Measurements from ENCODE around the gene VWA5A.
A peak's percentile ranks its signal among the peaks of the same experiment; 100 is the strongest.

Gene VWA5A

DNA sequence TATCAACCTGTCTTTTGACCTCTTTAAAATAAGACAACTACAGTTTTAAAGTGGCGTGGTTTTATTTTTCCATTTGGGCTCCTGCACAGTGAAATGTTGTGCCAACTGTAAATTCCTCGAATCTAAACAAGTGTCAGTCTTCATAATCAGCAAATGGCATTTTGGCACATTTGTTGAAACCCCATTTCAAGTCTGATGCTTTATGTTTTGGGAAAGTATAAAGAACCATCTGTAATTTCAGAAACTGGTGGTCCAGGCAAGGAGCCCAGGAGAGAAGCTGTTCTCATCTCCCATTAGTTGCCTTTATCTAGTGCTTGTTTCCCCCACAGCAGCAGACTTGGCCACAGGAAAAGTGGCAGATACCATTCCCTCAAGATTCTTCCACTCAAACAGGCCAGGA, 32.7 kb downstream of the VWA5A start:
- H3K27ac Mint-ChIP-seq: no peak overlapping the region
- H3K4me1 Mint-ChIP-seq: no peaks in the 10 kb centered on the region
- no peak overlapping the region for H3K4me3 Mint-ChIP-seq
- peaks cover 9% of the 10 kb centered on the region for H3K36me3 Mint-ChIP-seq (ENCODE audit: low read depth)
- H3K9me3 Mint-ChIP-seq: peaks cover 9% of the 10 kb centered on the region
- H3K27me3 Mint-ChIP-seq (ENCODE audit: low read depth): no peaks in the 10 kb centered on the region
- TF ChIP-seq, protein P1, sequence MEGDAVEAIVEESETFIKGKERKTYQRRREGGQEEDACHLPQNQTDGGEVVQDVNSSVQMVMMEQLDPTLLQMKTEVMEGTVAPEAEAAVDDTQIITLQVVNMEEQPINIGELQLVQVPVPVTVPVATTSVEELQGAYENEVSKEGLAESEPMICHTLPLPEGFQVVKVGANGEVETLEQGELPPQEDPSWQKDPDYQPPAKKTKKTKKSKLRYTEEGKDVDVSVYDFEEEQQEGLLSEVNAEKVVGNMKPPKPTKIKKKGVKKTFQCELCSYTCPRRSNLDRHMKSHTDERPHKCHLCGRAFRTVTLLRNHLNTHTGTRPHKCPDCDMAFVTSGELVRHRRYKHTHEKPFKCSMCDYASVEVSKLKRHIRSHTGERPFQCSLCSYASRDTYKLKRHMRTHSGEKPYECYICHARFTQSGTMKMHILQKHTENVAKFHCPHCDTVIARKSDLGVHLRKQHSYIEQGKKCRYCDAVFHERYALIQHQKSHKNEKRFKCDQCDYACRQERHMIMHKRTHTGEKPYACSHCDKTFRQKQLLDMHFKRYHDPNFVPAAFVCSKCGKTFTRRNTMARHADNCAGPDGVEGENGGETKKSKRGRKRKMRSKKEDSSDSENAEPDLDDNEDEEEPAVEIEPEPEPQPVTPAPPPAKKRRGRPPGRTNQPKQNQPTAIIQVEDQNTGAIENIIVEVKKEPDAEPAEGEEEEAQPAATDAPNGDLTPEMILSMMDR (IDR thresholded peaks at IDR 0.05; ENCODE audit: unreplicated experiment in 3 of 3): no peak

DNA sequence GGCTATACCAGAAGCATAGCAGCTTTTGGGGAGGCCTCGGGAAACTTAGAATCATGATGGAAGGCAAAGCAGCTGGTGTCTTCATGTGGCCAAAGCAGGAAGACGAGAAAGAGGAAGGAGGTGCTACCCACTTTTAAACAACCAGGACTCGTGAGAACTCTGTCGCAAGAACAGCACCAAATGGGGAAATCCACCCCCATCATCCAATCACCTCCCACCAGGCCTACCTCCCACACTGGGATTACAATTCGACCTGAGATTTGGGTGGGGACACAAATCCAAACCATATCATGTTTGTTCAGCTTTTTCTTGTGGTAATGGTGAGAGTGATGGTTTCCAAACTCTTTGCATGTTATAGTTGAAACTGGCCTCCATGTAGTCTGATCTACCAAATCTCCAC, 35.4 kb downstream of the VWA5A start:
- Mint-ChIP-seq H3K36me3 (ENCODE audit: low read depth) (no peaks in the 10 kb centered on the region), H3K27ac (no peak overlapping the region), H3K4me3 (no peak overlapping the region), H3K27me3 (ENCODE audit: low read depth) (no peaks in the 10 kb centered on the region), H3K9me3 (peaks cover 10% of the 10 kb centered on the region), H3K4me1 (peaks cover 7% of the 10 kb centered on the region)
- TF ChIP-seq, protein P1 (IDR thresholded peaks at IDR 0.05; ENCODE audit: unreplicated experiment in 3 of 3): no peak

DNA sequence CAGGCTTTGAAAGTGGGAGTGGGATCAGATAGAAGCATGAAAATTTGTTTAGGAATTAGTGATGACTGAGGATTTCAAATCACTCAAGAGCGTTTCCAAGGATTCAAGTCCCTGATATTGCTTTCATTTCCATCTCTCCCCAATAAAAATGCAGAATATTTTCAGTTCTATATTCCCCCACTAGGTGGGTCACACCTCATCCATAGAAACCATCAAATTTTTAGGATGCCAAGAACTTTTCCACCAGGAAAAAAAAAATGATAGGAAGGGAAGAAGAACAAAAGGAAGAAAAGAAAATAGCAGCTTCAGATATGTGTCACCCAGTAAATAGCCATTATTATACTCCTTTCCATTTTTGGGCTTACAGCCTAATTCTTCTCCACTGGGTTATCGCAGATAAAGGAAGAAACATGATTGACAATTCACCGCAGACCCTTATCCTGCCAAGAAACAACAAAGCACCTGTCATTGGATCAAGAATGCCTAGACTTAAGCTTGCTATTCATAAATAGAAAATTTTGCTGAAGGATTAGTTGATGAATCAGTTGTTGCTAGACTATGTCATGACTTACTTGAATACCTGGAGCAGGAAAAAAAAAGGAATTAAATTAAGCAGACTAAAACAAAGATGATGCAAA, 37.6 kb downstream of the VWA5A start:
- peaks cover 7% of the 10 kb centered on the region for H3K4me1 Mint-ChIP-seq
- H3K4me3 Mint-ChIP-seq: no peak overlapping the region
- TF ChIP-seq, protein P1 (IDR thresholded peaks at IDR 0.05; ENCODE audit: unreplicated experiment in 3 of 3): peak in 1 of 3 experiments; percentile 8
- H3K36me3 Mint-ChIP-seq (ENCODE audit: low read depth): no peaks in the 10 kb centered on the region
- H3K9me3 Mint-ChIP-seq: peaks cover 10% of the 10 kb centered on the region
- no peak overlapping the region for H3K27ac Mint-ChIP-seq
- H3K27me3 Mint-ChIP-seq (ENCODE audit: low read depth): no peaks in the 10 kb centered on the region

DNA sequence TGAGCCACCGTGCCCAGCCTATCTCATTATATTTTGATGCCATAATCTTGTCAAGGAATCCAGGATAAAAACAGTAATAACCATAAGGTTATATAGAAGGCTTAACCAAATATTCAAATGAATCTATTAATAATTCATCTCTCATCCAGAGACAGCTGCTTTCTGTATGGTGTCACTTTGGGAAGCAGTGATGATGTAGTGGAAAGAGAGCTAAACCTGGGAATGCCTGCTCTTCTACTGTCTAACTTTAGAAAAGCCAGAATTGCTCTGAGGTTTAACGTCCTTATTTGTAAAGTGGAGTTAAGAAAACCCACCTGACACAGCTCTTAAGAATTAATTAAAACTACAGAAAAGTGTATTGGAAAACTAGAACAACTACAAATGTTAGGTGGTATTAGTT, 38.6 kb downstream of the VWA5A start:
- TF ChIP-seq, protein P1 (IDR thresholded peaks at IDR 0.05; ENCODE audit: unreplicated experiment in 3 of 3): no peak
- H3K36me3 Mint-ChIP-seq (ENCODE audit: low read depth): no peaks in the 10 kb centered on the region
- peaks cover 7% of the 10 kb centered on the region for H3K4me1 Mint-ChIP-seq
- peaks cover 10% of the 10 kb centered on the region for H3K9me3 Mint-ChIP-seq
- peak overlapping the region in 1 of 3 experiments; percentile 24 for H3K27ac Mint-ChIP-seq
- H3K27me3 Mint-ChIP-seq (ENCODE audit: low read depth): peaks cover 5% of the 10 kb centered on the region
- peak overlapping the region in 1 of 3 experiments; percentile 39 for H3K4me3 Mint-ChIP-seq

DNA sequence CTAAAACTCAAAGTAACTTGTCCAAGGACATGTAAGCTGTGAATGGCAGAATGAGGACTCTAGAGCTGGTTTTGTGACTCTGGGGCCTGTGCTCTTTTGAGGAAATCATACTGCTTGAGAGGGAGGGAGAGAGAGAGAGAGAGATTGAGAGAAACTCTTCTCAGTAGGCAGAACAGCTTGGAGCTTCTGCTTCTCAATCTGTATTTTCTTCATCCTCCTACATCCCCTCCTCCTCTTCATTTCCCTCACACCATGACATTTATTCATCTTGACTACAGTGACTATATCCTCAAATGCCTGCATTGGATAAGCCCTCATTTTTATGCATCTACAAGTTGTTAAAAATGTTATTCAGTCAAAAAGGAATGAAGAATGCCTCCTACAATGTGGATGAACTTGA, 44.2 kb downstream of the VWA5A start:
- peaks cover 12% of the 10 kb centered on the region for H3K27me3 Mint-ChIP-seq (ENCODE audit: low read depth)
- no peaks in the 10 kb centered on the region for H3K4me1 Mint-ChIP-seq
- H3K27ac Mint-ChIP-seq: no peak overlapping the region
- H3K36me3 Mint-ChIP-seq (ENCODE audit: low read depth): no peaks in the 10 kb centered on the region
- no peak overlapping the region for H3K4me3 Mint-ChIP-seq
- no peaks in the 10 kb centered on the region for H3K9me3 Mint-ChIP-seq
- TF ChIP-seq, protein P1 (IDR thresholded peaks at IDR 0.05; ENCODE audit: unreplicated experiment in 3 of 3): no peak

DNA sequence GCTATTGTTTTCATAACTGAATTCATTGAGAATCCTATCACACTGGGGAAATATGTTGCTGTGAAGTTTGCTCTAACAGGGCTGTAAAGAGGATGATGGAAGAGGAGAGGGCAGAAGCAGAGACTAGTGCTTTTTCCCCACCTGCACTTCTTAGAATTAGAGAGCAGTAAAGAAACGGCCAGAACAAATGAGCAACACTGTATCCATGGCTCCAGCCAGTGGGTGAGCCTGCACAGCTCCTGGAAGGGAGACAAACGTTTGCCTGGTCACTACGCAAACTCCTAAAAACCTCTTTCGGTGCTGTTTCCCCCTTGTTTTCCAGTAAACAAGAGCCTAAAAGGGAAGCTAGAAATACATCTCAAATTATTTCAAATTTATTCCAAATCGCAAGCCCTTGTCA, 45.7 kb downstream of the VWA5A start:
- no peaks in the 10 kb centered on the region for H3K4me1 Mint-ChIP-seq
- peaks cover 12% of the 10 kb centered on the region for H3K27me3 Mint-ChIP-seq (ENCODE audit: low read depth)
- H3K27ac Mint-ChIP-seq: no peak overlapping the region
- H3K9me3 Mint-ChIP-seq: no peaks in the 10 kb centered on the region
- H3K36me3 Mint-ChIP-seq (ENCODE audit: low read depth): no peaks in the 10 kb centered on the region
- TF ChIP-seq, protein P1 (IDR thresholded peaks at IDR 0.05; ENCODE audit: unreplicated experiment in 3 of 3): no peak
- no peak overlapping the region for H3K4me3 Mint-ChIP-seq

All from nephron (organoid).